ENCODE measurements around the gene KIF1A. TPM values are rescaled to one million over a fixed set of nuclear protein-coding genes. Genes with fewer than 3 reads are reported as not detected.

Gene KIF1A
- total RNA-seq, 4 donors from 2014 or later = 1.2 to 6.9 (median 4.1) TPM

DNA sequence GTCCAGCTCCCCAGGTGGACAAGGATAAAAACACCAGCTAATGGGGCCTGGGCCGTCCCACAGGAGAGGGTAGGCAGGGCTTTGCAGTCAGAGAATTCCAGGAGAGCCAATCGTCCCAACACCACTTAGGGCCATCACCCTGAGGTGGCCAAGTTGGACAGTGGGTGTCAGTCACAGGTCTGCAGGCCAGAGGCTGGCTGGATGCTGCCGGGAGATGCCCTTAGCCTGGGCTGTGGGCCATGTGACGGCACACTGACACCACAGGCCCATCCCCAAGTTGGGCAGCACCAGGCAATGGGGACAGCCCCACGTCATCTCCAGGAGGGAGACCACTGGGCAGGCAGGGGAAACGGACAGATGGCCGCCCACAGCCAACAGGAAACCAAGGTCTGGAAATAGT, 53.9 kb downstream of the KIF1A start:
- WGBS, 2 donors = 87 to 88% methylated on average over 4 to 7 of the region's 7 CpGs
- TF ChIP-seq, protein P1, sequence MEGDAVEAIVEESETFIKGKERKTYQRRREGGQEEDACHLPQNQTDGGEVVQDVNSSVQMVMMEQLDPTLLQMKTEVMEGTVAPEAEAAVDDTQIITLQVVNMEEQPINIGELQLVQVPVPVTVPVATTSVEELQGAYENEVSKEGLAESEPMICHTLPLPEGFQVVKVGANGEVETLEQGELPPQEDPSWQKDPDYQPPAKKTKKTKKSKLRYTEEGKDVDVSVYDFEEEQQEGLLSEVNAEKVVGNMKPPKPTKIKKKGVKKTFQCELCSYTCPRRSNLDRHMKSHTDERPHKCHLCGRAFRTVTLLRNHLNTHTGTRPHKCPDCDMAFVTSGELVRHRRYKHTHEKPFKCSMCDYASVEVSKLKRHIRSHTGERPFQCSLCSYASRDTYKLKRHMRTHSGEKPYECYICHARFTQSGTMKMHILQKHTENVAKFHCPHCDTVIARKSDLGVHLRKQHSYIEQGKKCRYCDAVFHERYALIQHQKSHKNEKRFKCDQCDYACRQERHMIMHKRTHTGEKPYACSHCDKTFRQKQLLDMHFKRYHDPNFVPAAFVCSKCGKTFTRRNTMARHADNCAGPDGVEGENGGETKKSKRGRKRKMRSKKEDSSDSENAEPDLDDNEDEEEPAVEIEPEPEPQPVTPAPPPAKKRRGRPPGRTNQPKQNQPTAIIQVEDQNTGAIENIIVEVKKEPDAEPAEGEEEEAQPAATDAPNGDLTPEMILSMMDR (IDR thresholded peaks at IDR 0.05) = no peak
- TF ChIP-seq POLR2A (IDR thresholded peaks at IDR 0.05) = no peak
- Histone ChIP-seq H3K9me3 (no peaks in the 10 kb centered on the region), H3K4me3 (replicated peaks in 1 of 3) (no peak overlapping the region), H3K27me3 (no peaks in the 10 kb centered on the region), H3K27ac (no peak overlapping the region), H3K4me1 (no peaks in the 10 kb centered on the region), H3K36me3 (no peaks in the 10 kb centered on the region)
- intact Hi-C loops (cut with DNase I) = no loop called here
- no peak for DNase-seq

DNA sequence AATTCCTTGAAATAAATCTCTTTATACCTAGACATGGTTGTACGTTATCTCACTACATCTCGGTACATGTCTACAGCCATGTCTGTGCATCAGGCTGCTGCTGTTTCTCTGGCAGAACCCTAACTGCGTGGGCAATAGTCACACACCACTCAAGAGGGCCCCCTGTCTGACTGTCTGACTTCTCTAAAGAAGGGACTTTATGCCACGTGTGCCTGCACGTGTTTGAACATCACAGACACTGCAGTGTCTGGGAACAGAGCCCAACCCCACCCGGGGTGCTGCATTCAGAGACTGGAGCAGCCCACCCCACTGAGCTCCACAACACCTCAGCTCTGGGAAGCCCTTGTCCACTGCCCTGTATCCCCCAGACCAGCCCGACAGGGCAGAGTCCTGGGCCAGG, 55.0 kb downstream of the KIF1A start:
- H3K9me3 ChIP-seq = no peaks in the 10 kb centered on the region
- no peaks in the 10 kb centered on the region for H3K27me3 ChIP-seq
- no peak overlapping the region for H3K27ac ChIP-seq
- no peaks in the 10 kb centered on the region for H3K36me3 ChIP-seq
- intact Hi-C loops (cut with DNase I) = no loop called here
- TF ChIP-seq POLR2A (IDR thresholded peaks at IDR 0.05) = no peak
- TF ChIP-seq, protein P1 (IDR thresholded peaks at IDR 0.05) = no peak
- WGBS, 2 donors = 76 to 84% methylated on average over 6 to 7 of the region's 7 CpGs
- H3K4me3 ChIP-seq (replicated peaks in 1 of 3) = no peak overlapping the region
- no peak for DNase-seq
- H3K4me1 ChIP-seq = no peaks in the 10 kb centered on the region

DNA sequence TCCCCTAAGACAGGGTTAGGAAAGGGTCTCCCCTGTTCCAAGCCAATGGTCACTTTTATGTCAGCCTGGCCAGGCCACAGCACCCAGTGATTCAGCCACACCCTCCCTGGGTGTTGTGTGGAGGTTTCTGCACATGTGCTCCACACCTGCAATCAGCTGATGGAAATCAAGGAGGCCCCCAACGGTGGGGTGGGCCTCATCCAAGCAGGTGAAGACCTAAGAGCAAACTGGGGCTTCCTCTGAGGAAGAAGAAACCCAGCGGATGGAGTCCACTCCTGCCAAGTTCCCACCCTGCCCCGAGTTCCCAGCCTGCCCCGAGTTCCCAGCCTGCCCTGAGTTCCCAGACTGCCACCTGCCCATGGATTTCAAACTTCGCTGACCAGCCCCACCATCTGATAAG, 55.4 kb downstream of the KIF1A start:
- intact Hi-C loops (cut with DNase I) = no loop called here
- H3K27ac ChIP-seq = no peak overlapping the region
- no peak overlapping the region for H3K4me3 ChIP-seq (replicated peaks in 1 of 3)
- no peak for DNase-seq
- no peaks in the 10 kb centered on the region for H3K4me1 ChIP-seq
- TF ChIP-seq POLR2A (IDR thresholded peaks at IDR 0.05) = no peak
- TF ChIP-seq, protein P1 (IDR thresholded peaks at IDR 0.05) = no peak
- H3K27me3 ChIP-seq = no peaks in the 10 kb centered on the region
- H3K9me3 ChIP-seq = no peaks in the 10 kb centered on the region
- WGBS, 2 donors = 86 to 87% methylated on average over 5 of the region's 5 CpGs
- H3K36me3 ChIP-seq = no peaks in the 10 kb centered on the region

DNA sequence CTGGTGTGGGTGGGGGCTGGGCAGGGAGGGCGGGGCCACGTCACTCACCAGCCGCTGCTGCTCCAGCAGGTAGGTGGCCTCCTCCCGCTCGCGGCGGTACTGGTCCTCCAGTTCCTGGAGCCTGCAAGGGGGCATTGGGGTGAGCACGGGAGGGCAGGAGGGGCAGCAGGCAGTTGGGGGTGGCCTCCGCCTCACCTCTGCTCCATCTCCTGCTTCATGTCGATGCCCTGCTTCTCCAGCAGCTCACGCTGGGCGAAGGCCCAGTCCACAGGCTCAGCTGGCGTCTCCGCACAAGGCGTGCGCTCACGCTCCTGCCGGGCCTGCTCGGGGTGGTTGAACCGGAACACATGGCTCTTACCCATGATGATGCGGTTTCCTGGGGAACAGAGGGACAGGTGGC, 57.0 kb downstream of the KIF1A start:
- Histone ChIP-seq H3K27me3 (no peaks in the 10 kb centered on the region), H3K36me3 (no peaks in the 10 kb centered on the region), H3K9me3 (no peaks in the 10 kb centered on the region), H3K4me3 (replicated peaks in 1 of 3) (no peak overlapping the region), H3K27ac (no peak overlapping the region), H3K4me1 (no peaks in the 10 kb centered on the region)
- intact Hi-C loops (cut with DNase I) = no loop called here
- 90 to 100% methylated on average over 2 to 17 of the region's 21 CpGs for WGBS, 2 donors
- DNase-seq = no peak
- TF ChIP-seq, protein P1 (IDR thresholded peaks at IDR 0.05) = no peak
- no peak for TF ChIP-seq POLR2A (IDR thresholded peaks at IDR 0.05)

DNA sequence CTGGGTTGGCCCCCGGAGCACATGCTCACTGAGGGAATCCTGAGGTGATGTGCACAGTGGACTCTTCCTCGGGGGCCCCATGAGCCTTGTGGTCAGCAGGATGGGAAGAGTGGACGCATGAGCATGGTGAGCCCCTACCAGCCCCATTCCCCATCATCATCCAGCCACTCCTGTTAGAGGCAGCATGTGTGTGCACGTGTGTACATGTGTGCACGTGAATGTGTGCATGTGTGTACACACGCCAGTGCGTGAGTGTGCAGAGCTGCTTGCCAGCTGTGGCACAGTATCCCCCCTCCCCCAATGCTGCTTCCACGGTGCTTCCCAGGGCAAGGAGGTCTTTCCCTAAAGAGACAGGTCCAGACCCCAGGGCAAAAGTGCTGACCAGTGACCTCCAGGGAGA, 57.8 kb downstream of the KIF1A start:
- no peak for DNase-seq
- WGBS, 2 donors = 84 to 90% methylated on average over 4 to 7 of the region's 8 CpGs
- Histone ChIP-seq H3K4me3 (replicated peaks in 1 of 3) (no peak overlapping the region), H3K27ac (no peak overlapping the region), H3K4me1 (no peaks in the 10 kb centered on the region), H3K27me3 (no peaks in the 10 kb centered on the region), H3K9me3 (no peaks in the 10 kb centered on the region), H3K36me3 (no peaks in the 10 kb centered on the region)
- intact Hi-C loops (cut with DNase I) = no loop called here
- TF ChIP-seq POLR2A (IDR thresholded peaks at IDR 0.05) = no peak
- TF ChIP-seq, protein P1 (IDR thresholded peaks at IDR 0.05) = no peak
